ENCODE results near the gene NPRL2. TPM values are rescaled to one million over a fixed set of nuclear protein-coding genes. Genes with fewer than 3 reads are reported as not detected.
A peak's percentile ranks its signal among the peaks of the same experiment; 100 is the strongest.

Gene NPRL2
- total RNA-seq, 1 donor from 2014 or later: 15.7 TPM

DNA sequence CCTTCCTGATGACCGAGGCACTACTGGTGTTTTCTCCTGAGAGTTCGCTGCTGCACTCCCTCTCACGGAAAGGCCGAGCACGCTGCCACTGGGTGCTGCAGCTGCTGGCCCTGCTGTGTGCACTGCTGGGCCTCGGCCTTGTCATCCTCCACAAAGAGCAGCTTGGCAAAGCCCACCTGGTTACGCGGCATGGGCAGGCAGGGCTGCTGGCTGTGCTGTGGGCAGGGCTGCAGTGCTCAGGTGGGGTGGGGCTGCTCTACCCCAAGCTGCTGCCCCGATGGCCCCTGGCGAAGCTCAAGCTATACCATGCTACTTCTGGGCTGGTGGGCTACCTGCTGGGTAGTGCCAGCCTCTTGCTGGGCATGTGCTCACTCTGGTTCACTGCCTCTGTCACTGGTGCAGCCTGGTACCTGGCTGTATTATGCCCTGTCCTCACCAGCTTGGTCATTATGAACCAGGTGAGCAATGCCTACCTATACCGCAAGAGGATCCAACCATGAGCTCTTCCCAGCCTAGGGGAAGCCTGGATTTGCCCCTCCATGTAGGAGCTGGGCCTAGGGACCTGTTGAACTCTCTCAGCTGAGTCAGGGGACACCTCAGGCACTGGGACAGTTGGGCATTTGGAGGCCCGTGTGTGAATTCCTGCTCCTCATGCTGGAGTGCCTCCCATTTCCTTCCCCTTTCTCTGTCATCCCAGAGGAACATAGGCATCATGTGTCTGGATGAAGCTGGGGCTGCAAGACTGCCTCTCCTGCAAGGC is 2.9 kb upstream of the NPRL2 start:
- Histone ChIP-seq H3K36me3 (ENCODE audit: control insufficient read depth in 3 of 3, insufficient read depth in 3 of 3, low read length in 3 of 3) (peaks cover 53 to 60% (median 56%) of the 10 kb centered on the region in 3 donors), H3K27me3 (ENCODE audit: control insufficient read depth in 3 of 3, insufficient read depth in 3 of 3, low read length in 3 of 3) (no peaks in the 10 kb centered on the region), H3K27ac (ENCODE audit: low read depth, low read length) (no peak overlapping the region), H3K9me3 (ENCODE audit: control insufficient read depth in 3 of 3, low read length in 3 of 3) (no peaks in the 10 kb centered on the region), H3K9ac (ENCODE audit: low read depth in 1 of 3, low read length in 3 of 3) (peak overlapping the region in 1 of 3 donors; percentile 60), H3K4me3 (ENCODE audit: low read length in 3 of 3) (no peak overlapping the region), H3K4me1 (ENCODE audit: control insufficient read depth in 3 of 3, insufficient read depth in 3 of 3, low read length in 3 of 3) (peaks cover 66 to 81% (median 67%) of the 10 kb centered on the region in 3 donors)

DNA sequence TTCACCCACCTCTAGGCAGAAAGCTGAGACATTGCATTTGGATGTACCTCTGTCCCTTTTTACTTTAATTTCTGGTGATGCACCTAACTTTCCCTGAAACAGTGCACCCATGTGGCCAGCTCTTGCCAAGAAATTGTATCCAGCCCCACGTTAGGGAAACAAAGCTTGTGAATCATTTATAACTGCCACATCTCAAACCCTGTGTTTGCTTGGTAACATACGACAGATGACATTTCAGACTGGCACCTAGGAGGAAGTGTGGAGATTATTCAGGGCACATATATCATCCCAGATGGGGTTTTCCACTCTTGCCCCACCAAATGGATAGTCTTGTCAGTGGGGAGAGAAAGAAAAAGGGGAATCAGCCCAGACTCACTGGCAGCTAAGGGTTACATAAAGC is 2.2 kb upstream of the NPRL2 start:
- Histone ChIP-seq H3K27ac (ENCODE audit: low read depth, low read length) (no peak overlapping the region), H3K36me3 (ENCODE audit: control insufficient read depth in 3 of 3, insufficient read depth in 3 of 3, low read length in 3 of 3) (peaks cover 55 to 63% (median 61%) of the 10 kb centered on the region in 3 donors), H3K4me3 (ENCODE audit: low read length in 3 of 3) (no peak overlapping the region), H3K9me3 (ENCODE audit: control insufficient read depth in 3 of 3, low read length in 3 of 3) (no peaks in the 10 kb centered on the region), H3K27me3 (ENCODE audit: control insufficient read depth in 3 of 3, insufficient read depth in 3 of 3, low read length in 3 of 3) (no peaks in the 10 kb centered on the region), H3K4me1 (ENCODE audit: control insufficient read depth in 3 of 3, insufficient read depth in 3 of 3, low read length in 3 of 3) (peaks cover 64 to 81% (median 66%) of the 10 kb centered on the region in 3 donors), H3K9ac (ENCODE audit: low read depth in 1 of 3, low read length in 3 of 3) (peak overlapping the region in 1 of 3 donors; percentile 60)

DNA sequence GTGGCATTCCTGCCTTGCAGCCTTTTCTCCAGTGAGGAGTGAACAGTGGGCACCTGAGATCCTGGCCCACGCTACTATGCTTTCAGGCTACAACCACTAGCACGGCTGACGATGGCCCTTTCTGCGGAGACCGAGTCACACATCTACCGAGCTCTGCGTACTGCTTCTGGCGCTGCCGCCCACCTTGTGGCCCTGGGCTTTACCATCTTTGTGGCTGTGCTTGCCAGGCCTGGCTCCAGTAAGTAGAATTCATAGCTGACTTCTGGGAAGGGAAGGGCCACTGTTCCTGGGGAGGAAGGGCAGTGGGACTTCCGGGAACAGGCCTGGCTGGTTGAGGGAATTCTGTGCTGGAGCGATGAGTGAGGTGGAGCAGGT is 735 bp upstream of the NPRL2 start:
- Histone ChIP-seq H3K4me1 (ENCODE audit: control insufficient read depth in 3 of 3, insufficient read depth in 3 of 3, low read length in 3 of 3) (peaks cover 55 to 71% (median 55%) of the 10 kb centered on the region in 3 donors), H3K36me3 (ENCODE audit: control insufficient read depth in 3 of 3, insufficient read depth in 3 of 3, low read length in 3 of 3) (peaks cover 49 to 56% (median 55%) of the 10 kb centered on the region in 3 donors), H3K9ac (ENCODE audit: low read depth in 1 of 3, low read length in 3 of 3) (peak overlapping the region; percentile 84 to 97 (median 93)), H3K4me3 (ENCODE audit: low read length in 3 of 3) (peak overlapping the region; percentile 90 to 100 (median 93)), H3K27me3 (ENCODE audit: control insufficient read depth in 3 of 3, insufficient read depth in 3 of 3, low read length in 3 of 3) (no peaks in the 10 kb centered on the region), H3K9me3 (ENCODE audit: control insufficient read depth in 3 of 3, low read length in 3 of 3) (no peaks in the 10 kb centered on the region), H3K27ac (ENCODE audit: low read depth, low read length) (peak overlapping the region; percentile 85)

- Histone ChIP-seq H3K27me3 (ENCODE audit: control insufficient read depth in 3 of 3, insufficient read depth in 3 of 3, low read length in 3 of 3) (peaks cover 0 to 8% (median 0%) of the 10 kb centered on the region in 3 donors), H3K4me3 (ENCODE audit: low read length in 3 of 3) (peak overlapping the region; percentile 90 to 100 (median 93)), H3K36me3 (ENCODE audit: control insufficient read depth in 3 of 3, insufficient read depth in 3 of 3, low read length in 3 of 3) (peaks cover 41 to 45% (median 44%) of the 10 kb centered on the region in 3 donors), H3K27ac (ENCODE audit: low read depth, low read length) (peak overlapping the region; percentile 85), H3K4me1 (ENCODE audit: control insufficient read depth in 3 of 3, insufficient read depth in 3 of 3, low read length in 3 of 3) (peaks cover 48 to 68% (median 51%) of the 10 kb centered on the region in 3 donors), H3K9me3 (ENCODE audit: control insufficient read depth in 3 of 3, low read length in 3 of 3) (no peaks in the 10 kb centered on the region), H3K9ac (ENCODE audit: low read depth in 1 of 3, low read length in 3 of 3) (peak overlapping the region; percentile 84 to 97 (median 93))
These were observed 405 bp downstream of the NPRL2 start for GRCh38 chr3:50350213-50350526.

DNA sequence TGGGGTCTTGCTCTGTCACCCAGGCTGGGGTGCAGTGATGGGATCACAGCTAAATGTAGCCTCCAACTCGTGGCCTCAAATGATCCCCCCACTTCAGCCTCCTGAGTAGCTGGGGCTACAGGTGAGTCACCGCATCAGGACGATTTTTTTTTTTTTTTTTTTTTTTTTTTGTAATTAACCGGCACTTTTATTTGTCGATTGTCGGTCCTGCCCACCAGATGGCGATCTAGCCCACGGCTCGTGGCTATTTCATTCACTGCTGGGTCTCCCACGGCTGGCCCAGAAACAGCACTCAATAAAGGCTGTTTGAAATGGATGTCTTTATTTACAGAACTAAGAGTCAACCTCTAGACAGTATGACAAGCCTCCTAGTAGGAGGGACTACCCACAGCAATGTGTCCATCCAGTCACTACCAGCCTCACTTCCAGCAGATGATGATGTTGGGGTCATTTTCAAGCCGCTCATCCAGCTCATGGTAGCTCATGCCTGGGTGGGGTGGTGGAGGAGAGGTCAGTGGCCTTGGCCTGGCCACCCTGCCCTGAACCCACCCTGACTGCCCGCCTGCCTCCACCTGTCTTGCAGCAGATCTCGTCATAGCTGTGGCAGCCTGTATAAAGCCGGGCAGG is 3.3 kb downstream of the NPRL2 start:
- Histone ChIP-seq H3K4me1 (ENCODE audit: control insufficient read depth in 3 of 3, insufficient read depth in 3 of 3, low read length in 3 of 3) (peaks cover 42 to 55% (median 48%) of the 10 kb centered on the region in 3 donors), H3K27ac (ENCODE audit: low read depth, low read length) (no peak overlapping the region), H3K9ac (ENCODE audit: low read depth in 1 of 3, low read length in 3 of 3) (peak overlapping the region in 1 of 3 donors; percentile 14), H3K36me3 (ENCODE audit: control insufficient read depth in 3 of 3, insufficient read depth in 3 of 3, low read length in 3 of 3) (peaks cover 20 to 21% (median 20%) of the 10 kb centered on the region in 3 donors), H3K9me3 (ENCODE audit: control insufficient read depth in 3 of 3, low read length in 3 of 3) (no peaks in the 10 kb centered on the region), H3K4me3 (ENCODE audit: low read length in 3 of 3) (no peak overlapping the region), H3K27me3 (ENCODE audit: control insufficient read depth in 3 of 3, insufficient read depth in 3 of 3, low read length in 3 of 3) (peaks cover 0 to 15% (median 0%) of the 10 kb centered on the region in 3 donors)

GRCh38 chr3:50345586-50346234 is 4.9 kb downstream of the NPRL2 start, which contains the start of gene ZMYND10:
Gene ZMYND10 (minus strand): TSS chr3:50345732. CDS start chr3:50345579, 153 bp downstream.
- H3K27ac ChIP-seq (ENCODE audit: low read depth, low read length): no peak within 1 kb of the TSS
- no peaks in the 10 kb centered on the region for H3K9me3 ChIP-seq (ENCODE audit: control insufficient read depth in 3 of 3, low read length in 3 of 3)
- peaks cover 20 to 21% (median 20%) of the 10 kb centered on the region in 3 donors for H3K36me3 ChIP-seq (ENCODE audit: control insufficient read depth in 3 of 3, insufficient read depth in 3 of 3, low read length in 3 of 3)
- H3K4me3 ChIP-seq (ENCODE audit: low read length in 3 of 3): peak within 1 kb of the TSS; percentile 29 to 54 (median 52)
- peaks cover 43 to 53% (median 44%) of the 10 kb centered on the region in 3 donors for H3K4me1 ChIP-seq (ENCODE audit: control insufficient read depth in 3 of 3, insufficient read depth in 3 of 3, low read length in 3 of 3)
- H3K9ac ChIP-seq (ENCODE audit: low read depth in 1 of 3, low read length in 3 of 3): peak within 1 kb of the TSS; percentile 33 to 54 (median 50)
- peaks cover 0 to 20% (median 0%) of the 10 kb centered on the region in 3 donors for H3K27me3 ChIP-seq (ENCODE audit: control insufficient read depth in 3 of 3, insufficient read depth in 3 of 3, low read length in 3 of 3)

DNA sequence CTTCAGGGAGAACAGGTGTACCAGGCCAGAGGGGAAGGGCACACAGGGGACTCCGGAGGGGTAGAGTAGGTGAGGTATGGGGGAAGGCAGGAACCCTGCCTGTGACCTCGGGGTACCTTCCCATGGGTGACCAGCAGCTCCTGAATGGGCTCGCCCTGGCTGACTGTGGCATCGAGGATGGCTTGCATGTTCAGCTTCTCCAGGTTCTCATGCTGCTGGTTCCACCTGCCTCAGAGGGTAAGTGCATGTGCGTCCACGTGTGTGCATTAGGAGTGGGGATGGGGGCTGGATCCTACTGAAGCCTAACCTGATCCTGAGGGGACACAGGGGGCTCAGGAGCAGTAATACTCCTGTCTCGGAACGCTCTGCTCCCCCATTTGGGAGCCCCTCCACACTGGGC is 5.6 kb downstream of the NPRL2 start:
- H3K4me3 ChIP-seq (ENCODE audit: low read length in 3 of 3): peak overlapping the region in 2 of 3 donors; percentile 29 to 52
- peaks cover 0 to 20% (median 0%) of the 10 kb centered on the region in 3 donors for H3K27me3 ChIP-seq (ENCODE audit: control insufficient read depth in 3 of 3, insufficient read depth in 3 of 3, low read length in 3 of 3)
- no peaks in the 10 kb centered on the region for H3K9me3 ChIP-seq (ENCODE audit: control insufficient read depth in 3 of 3, low read length in 3 of 3)
- no peak overlapping the region for H3K27ac ChIP-seq (ENCODE audit: low read depth, low read length)
- no peak overlapping the region for H3K9ac ChIP-seq (ENCODE audit: low read depth in 1 of 3, low read length in 3 of 3)
- peaks cover 20 to 21% (median 20%) of the 10 kb centered on the region in 3 donors for H3K36me3 ChIP-seq (ENCODE audit: control insufficient read depth in 3 of 3, insufficient read depth in 3 of 3, low read length in 3 of 3)
- H3K4me1 ChIP-seq (ENCODE audit: control insufficient read depth in 3 of 3, insufficient read depth in 3 of 3, low read length in 3 of 3): peaks cover 37 to 54% (median 43%) of the 10 kb centered on the region in 3 donors

DNA sequence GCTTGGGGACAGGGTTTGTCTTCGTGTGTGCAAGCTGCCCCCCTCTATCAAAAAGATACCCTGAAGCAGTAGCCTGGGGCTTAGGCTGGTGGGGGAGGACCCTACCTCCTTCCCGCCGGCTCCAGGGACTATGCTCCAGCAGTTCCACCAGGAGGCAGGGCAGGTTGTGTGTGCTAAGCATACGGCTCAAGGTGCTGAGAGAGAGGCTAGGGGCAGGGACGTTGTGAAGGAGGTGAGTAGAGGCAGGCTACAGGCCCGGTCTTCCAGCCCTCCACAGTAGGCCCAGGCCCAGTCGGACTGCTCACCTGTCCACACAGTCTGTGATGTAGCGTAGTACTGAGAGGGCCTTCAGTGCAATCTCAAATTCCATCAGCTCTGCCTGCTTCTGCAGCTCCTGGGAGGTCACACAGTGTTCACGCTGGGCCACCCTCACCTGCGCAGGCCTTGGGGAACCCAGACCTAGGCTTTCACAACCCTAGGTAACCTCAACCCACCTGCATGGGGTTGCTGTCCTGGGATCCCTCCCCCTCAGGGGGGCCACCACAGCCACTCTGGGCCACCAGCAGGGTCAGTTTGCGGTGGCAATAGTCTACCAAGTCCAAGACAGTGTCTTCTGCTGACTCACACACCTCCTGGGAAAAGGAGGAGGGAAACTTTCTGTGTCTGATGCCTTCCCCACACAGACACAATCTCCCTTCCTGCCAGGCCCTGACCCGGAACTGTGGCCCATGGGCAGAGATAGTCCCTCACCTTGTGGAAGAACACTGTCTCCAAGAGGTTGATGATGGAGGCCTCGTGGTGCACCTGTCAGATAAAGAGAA is 7.6 kb downstream of the NPRL2 start:
- no peaks in the 10 kb centered on the region for H3K9me3 ChIP-seq (ENCODE audit: control insufficient read depth in 3 of 3, low read length in 3 of 3)
- no peak overlapping the region for H3K27ac ChIP-seq (ENCODE audit: low read depth, low read length)
- peaks cover 33 to 48% (median 39%) of the 10 kb centered on the region in 3 donors for H3K4me1 ChIP-seq (ENCODE audit: control insufficient read depth in 3 of 3, insufficient read depth in 3 of 3, low read length in 3 of 3)
- H3K36me3 ChIP-seq (ENCODE audit: control insufficient read depth in 3 of 3, insufficient read depth in 3 of 3, low read length in 3 of 3): peaks cover 7 to 8% (median 8%) of the 10 kb centered on the region in 3 donors
- H3K4me3 ChIP-seq (ENCODE audit: low read length in 3 of 3): no peak overlapping the region
- H3K27me3 ChIP-seq (ENCODE audit: control insufficient read depth in 3 of 3, insufficient read depth in 3 of 3, low read length in 3 of 3): peaks cover 0 to 20% (median 0%) of the 10 kb centered on the region in 3 donors
- no peak overlapping the region for H3K9ac ChIP-seq (ENCODE audit: low read depth in 1 of 3, low read length in 3 of 3)

DNA sequence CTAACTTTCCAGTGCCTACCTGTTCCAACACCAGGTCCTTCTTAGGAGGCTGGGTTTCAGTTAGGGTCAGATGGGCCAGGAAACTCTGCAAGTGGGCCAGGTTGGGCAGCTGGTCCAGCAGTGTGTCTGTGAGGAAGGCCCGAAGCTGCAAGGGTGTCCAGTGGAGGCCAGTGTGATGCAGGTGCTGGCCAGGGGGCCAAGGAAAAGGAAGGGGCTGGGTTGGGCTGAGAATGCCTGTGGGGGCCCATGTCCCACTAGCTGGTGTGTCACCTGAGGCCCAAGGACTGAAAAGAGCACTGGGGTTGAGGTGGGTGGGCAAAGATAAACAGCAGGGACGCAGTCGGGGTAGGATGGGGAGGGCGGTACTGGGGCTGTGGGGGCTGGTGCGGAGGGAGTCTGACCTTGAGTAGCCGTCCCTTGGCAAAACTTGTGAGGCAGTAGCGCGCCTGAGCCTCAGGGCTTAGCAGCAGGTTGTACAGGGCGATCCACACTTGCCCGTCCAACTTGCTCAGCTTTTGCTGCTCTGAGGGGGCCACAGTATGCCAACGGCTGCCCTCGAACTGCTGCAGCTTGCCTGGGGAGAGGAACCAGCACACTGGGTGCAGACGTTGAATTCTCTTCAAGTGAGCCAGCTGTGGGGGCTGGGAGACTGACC is 8.5 kb downstream of the NPRL2 start:
- peaks cover 0 to 20% (median 0%) of the 10 kb centered on the region in 3 donors for H3K27me3 ChIP-seq (ENCODE audit: control insufficient read depth in 3 of 3, insufficient read depth in 3 of 3, low read length in 3 of 3)
- H3K4me1 ChIP-seq (ENCODE audit: control insufficient read depth in 3 of 3, insufficient read depth in 3 of 3, low read length in 3 of 3): peaks cover 30 to 47% (median 37%) of the 10 kb centered on the region in 3 donors
- H3K36me3 ChIP-seq (ENCODE audit: control insufficient read depth in 3 of 3, insufficient read depth in 3 of 3, low read length in 3 of 3): no peaks in the 10 kb centered on the region
- no peaks in the 10 kb centered on the region for H3K9me3 ChIP-seq (ENCODE audit: control insufficient read depth in 3 of 3, low read length in 3 of 3)
- no peak overlapping the region for H3K27ac ChIP-seq (ENCODE audit: low read depth, low read length)
- peak overlapping the region in 1 of 3 donors; percentile 77 for H3K9ac ChIP-seq (ENCODE audit: low read depth in 1 of 3, low read length in 3 of 3)
- no peak overlapping the region for H3K4me3 ChIP-seq (ENCODE audit: low read length in 3 of 3)

All from skeletal muscle tissue (tissue), 4 donors.